OCI-LY3 (cell line): ENCODE results near the gene RARA.

ENCODE experiments used
- EZH2phosphoT487 ChIP-seq: fragments of 200-600 bp; shearing (Covaris generic); IDR thresholded peaks from 2 replicates; pipeline ENCODE4 v1.6.1; 2018; ENCODE audit warnings: antibody characterized with exemption, mixed run types, low read depth
- TF ChIP-seq, protein P1 (sequence below): fragments of 200-600, 300-600 bp; sonication (generic); IDR thresholded peaks from 2 replicates; pipeline ENCODE4 v1.5.1; 2014; ENCODE audit warnings: antibody characterized with exemption, low read length, low read depth

DNA sequence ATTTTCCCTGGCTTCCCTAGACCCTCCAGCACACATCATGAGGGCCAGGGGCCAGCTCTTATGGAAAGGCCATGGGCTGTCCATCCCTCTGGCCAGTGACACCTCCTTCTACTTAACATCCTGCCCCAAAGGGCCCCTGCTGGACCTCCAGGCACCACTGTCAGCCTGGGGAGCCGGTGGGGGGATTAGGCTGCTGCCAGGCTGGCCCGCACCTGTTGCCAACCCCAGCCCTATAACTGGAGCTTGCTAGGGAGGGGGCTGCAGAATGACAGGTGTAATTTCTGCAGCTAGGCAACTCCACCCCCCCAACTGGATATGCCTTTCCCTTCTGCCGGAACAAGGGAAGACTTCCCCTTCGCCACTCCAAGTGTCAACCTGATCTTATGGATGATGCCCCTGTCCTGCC lies 12.5 kb downstream of the RARA start:
- TF ChIP-seq, protein P1, sequence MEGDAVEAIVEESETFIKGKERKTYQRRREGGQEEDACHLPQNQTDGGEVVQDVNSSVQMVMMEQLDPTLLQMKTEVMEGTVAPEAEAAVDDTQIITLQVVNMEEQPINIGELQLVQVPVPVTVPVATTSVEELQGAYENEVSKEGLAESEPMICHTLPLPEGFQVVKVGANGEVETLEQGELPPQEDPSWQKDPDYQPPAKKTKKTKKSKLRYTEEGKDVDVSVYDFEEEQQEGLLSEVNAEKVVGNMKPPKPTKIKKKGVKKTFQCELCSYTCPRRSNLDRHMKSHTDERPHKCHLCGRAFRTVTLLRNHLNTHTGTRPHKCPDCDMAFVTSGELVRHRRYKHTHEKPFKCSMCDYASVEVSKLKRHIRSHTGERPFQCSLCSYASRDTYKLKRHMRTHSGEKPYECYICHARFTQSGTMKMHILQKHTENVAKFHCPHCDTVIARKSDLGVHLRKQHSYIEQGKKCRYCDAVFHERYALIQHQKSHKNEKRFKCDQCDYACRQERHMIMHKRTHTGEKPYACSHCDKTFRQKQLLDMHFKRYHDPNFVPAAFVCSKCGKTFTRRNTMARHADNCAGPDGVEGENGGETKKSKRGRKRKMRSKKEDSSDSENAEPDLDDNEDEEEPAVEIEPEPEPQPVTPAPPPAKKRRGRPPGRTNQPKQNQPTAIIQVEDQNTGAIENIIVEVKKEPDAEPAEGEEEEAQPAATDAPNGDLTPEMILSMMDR: no peak
- no peak for TF ChIP-seq EZH2phosphoT487
